K562 (cell line): Measurements from ENCODE around the gene BROX. TPM values are rescaled to one million over a fixed set of nuclear protein-coding genes. Genes with fewer than 3 reads are reported as not detected.

ENCODE experiments used
- FOXJ2 ChIP-seq: fragments of 200-800 bp; sonication (Bioruptor generic); IDR thresholded peaks from 2 replicates; pipeline ENCODE4 v1.6.1; 2016; ENCODE audit warnings: missing genetic modification characterization, missing compliant biosample characterization
- HDAC3 ChIP-seq: fragments of 450-650 bp; IDR thresholded peaks from 2 replicates; pipeline ENCODE4 v1.6.1; 2018; ENCODE audit warnings: borderline replicate concordance, mild to moderate bottlenecking, moderate library complexity; ENCODE audit not compliant: partially characterized antibody
- HMGN3 ChIP-seq: IDR thresholded peaks from 2 replicates; pipeline ENCODE4 v1.6.1; 2011; ENCODE audit warnings: borderline replicate concordance, low read depth, mild to moderate bottlenecking, mixed read lengths, low read length; ENCODE audit not compliant: insufficient read length; ENCODE audit errors: extremely low read depth
- JUND ChIP-seq, 2 experiments: IDR thresholded peaks; 2 replicates in 1 of 2; 3 replicates in 1 of 2; pipeline ENCODE4 v1.6.1; 2011; ENCODE audit warnings: borderline replicate concordance in 2 of 2, low read depth in 2 of 2, low read length in 2 of 2, improper control_type of control experiment in 1 of 2, missing biosample characterization in 1 of 2, missing genetic modification characterization in 1 of 2, missing genetic modification reagents in 1 of 2
- L3MBTL2 ChIP-seq: fragments of 450-650 bp; IDR thresholded peaks from 2 replicates; pipeline ENCODE4 v1.6.1; 2016; ENCODE audit warnings: mild to moderate bottlenecking, moderate library complexity
- MYNN ChIP-seq, 2 experiments: sonication (generic); formaldehyde crosslinking in 1 of 2; IDR thresholded peaks; 2 replicates each; pipeline versions ENCODE4 v1.5.0 to v1.6.1; 2016 to 2020; ENCODE audit warnings: antibody characterized with exemption in 1 of 2, missing genetic modification reagents in 1 of 2
- NFATC3 ChIP-seq: fragments of 450-650 bp; IDR thresholded peaks from 2 replicates; pipeline ENCODE4 v1.6.1; 2017; ENCODE audit warnings: mild to moderate bottlenecking
- PCBP2 ChIP-seq: fragments of 200-400 bp; formaldehyde crosslinking; IDR thresholded peaks from 2 replicates; pipeline ENCODE4 v1.6.1; 2018; ENCODE audit warnings: low read length, low read depth, mild to moderate bottlenecking, moderate library complexity; ENCODE audit not compliant: poor library complexity, severe bottlenecking
- PML ChIP-seq: IDR thresholded peaks from 2 replicates; pipeline ENCODE4 v1.6.1; 2012; ENCODE audit warnings: low read length, inconsistent platforms
- SIX5 ChIP-seq, 2 experiments: IDR thresholded peaks; 2 replicates each; pipeline ENCODE4 v1.6.1; 2011; ENCODE audit warnings: low read length in 2 of 2, borderline replicate concordance in 1 of 2, low read depth in 1 of 2, mild to moderate bottlenecking in 1 of 2, moderate library complexity in 1 of 2; ENCODE audit not compliant: insufficient read depth in 1 of 2
- SMARCA4 ChIP-seq: fragments of 450-650 bp; IDR thresholded peaks from 2 replicates; pipeline ENCODE4 v1.6.1; 2016
- ZNF274 ChIP-seq: IDR thresholded peaks from 2 replicates; pipeline ENCODE4 v1.6.1; 2011; ENCODE audit warnings: low read depth, mild to moderate bottlenecking, low read length, moderate library complexity, borderline replicate concordance
- polyA plus RNA-seq, 8 experiments: library from polyadenylated mRNA; depleted of rRNA in 4 of 8; stranded (reverse) in 5 of 8; unstranded in 3 of 8; fragments of >200 nt; fragmentation: Nextera tagmentation in 2 of 8; fragmentation: Illumina TruSeq in 1 of 8; extraction: Ambion mirVana in 2 of 8; extraction: Trizol in 1 of 8; gene quantifications; 2 replicates each; pipeline versions ENCODE4 v1.2.1 to v1.2.3, GENCODE V29; 2011 to 2014; ENCODE audit warnings: inconsistent platforms in 1 of 8, missing spikeins in 1 of 8
- total RNA-seq, 7 experiments: library from RNA; depleted of rRNA in 6 of 7; stranded (reverse); fragments of >200 nt in 6 of 7; fragmentation: Illumina TruSeq in 2 of 7; extraction: Trizol in 2 of 7; gene quantifications; 2 replicates each; pipeline versions ENCODE4 v1.2.1 to v1.2.3, GENCODE V29; 2011 to 2021; ENCODE audit warnings: low replicate concordance in 1 of 7
- TF ChIP-seq, protein P1 (sequence below): fragments of 450-650 bp; formaldehyde crosslinking; conservative IDR thresholded peaks from 2 replicates; pipeline ENCODE4 v1.4.0; 2022; ENCODE audit warnings: mild to moderate bottlenecking, missing genetic modification characterization
- TF ChIP-seq, protein P2 (sequence below): sonication (generic); formaldehyde crosslinking; IDR thresholded peaks from 2 replicates; pipeline ENCODE4 v1.8.0; 2022; ENCODE audit warnings: missing genetic modification reagents, mild to moderate bottlenecking, borderline replicate concordance
- TF ChIP-seq, protein P3 (sequence below), 2 experiments: fragments of 450-650 bp; conservative IDR thresholded peaks; 2 replicates each; pipeline ENCODE4 v1.6.1; 2017; ENCODE audit warnings: mild to moderate bottlenecking in 2 of 2, moderate library complexity in 2 of 2
- TF ChIP-seq, protein P4 (sequence below): sonication (generic); formaldehyde crosslinking; IDR thresholded peaks from 2 replicates; pipeline ENCODE4 v1.8.0; 2022; ENCODE audit warnings: missing genetic modification reagents, mild to moderate bottlenecking, moderate library complexity, borderline replicate concordance
- TF ChIP-seq, protein P5 (sequence below): fragments of 450-650 bp; IDR thresholded peaks from 2 replicates; pipeline ENCODE4 v1.6.1; 2016; ENCODE audit warnings: mild to moderate bottlenecking

The BROX gene
- total and polyA plus RNA-seq, 9 of the 15 experiments (the other 6 are each of a cell fraction or from before 2014, with no cell fraction given), result 9.4 to 153 (median 45.1) TPM

DNA sequence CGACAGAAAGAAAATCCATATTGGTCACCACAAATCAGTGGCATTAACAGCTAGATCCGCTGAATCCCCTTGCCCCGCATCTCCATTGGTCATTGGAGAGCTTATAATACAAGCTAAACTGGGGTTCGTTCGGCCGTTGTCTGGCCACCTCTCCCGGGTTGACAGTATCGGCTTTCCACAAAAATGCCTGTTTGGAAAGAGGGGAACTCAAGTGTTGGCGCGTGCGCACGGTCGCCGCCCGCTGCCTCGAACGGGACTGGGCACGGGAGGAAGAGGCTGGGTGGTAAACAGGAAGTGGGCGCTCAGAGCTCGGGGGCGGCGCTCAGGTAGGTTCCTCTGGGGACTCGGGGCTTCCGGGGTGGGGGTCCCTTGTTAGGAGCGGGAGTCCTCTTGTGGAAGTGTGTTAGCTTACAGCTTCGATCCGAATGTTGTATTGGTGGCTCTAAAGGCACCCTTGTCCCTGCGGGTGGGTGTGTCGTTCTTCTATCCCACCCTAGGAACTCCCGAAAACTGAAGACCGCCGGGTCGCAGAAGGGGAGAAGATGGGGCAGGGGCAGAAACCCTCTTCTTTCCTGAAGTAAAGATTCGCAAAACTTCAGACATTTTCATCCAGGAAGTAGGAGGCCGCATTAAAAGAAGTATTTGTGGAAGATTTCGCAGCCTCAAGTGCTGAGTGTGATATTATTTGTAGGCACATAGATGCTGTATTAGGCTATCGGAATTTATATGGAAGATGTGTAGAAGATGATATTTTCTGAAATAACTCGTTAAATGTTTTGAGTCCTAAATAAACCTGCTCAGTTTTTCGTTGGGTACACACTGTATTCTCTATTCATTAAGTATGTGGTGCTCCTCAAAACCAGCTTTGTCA is 962 bp downstream of the BROX start (continued):
- TF ChIP-seq PCBP2 (no peak), NFATC3 (peak; percentile 15; the same call in 1 of the 2 replicates), SMARCA4 (0 out of 2 replicates have a peak, but pooled peaks have one; percentile 18), SIX5 (IDR thresholded peaks at IDR 0.05; ENCODE audit: borderline replicate concordance in 1 of 2, insufficient read depth in 1 of 2, low read depth in 1 of 2, low read length in 2 of 2) (0 out of 4 replicates have a peak, but pooled peaks of 1 of the 2 experiments have one; percentile 4), L3MBTL2 (peak; percentile 84), ZNF274 (no peak), HDAC3 (peak; percentile 10), MYNN (IDR thresholded peaks at IDR 0.05) (peak; percentile 61; the same call in 1 of the 2 replicates), MYNN (CRISPR knock-in tag; IDR thresholded peaks at IDR 0.05) (no peak), PML (peak; percentile 68), FOXJ2 (tag) (peak; percentile 86), HMGN3 (peak; percentile 65), JUND (IDR thresholded peaks at IDR 0.05; ENCODE audit: borderline replicate concordance, low read depth, low read length) (peak; percentile 68), JUND (tag; IDR thresholded peaks at IDR 0.05; ENCODE audit: borderline replicate concordance, low read depth, low read length) (no peak; the same call in 2 of the 3 replicates)
- TF ChIP-seq, protein P1, sequence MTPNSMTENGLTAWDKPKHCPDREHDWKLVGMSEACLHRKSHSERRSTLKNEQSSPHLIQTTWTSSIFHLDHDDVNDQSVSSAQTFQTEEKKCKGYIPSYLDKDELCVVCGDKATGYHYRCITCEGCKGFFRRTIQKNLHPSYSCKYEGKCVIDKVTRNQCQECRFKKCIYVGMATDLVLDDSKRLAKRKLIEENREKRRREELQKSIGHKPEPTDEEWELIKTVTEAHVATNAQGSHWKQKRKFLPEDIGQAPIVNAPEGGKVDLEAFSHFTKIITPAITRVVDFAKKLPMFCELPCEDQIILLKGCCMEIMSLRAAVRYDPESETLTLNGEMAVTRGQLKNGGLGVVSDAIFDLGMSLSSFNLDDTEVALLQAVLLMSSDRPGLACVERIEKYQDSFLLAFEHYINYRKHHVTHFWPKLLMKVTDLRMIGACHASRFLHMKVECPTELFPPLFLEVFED (CRISPR knock-in tag), result 0 out of 2 replicates have a peak, but pooled peaks have one; percentile 40
- TF ChIP-seq, protein P2, sequence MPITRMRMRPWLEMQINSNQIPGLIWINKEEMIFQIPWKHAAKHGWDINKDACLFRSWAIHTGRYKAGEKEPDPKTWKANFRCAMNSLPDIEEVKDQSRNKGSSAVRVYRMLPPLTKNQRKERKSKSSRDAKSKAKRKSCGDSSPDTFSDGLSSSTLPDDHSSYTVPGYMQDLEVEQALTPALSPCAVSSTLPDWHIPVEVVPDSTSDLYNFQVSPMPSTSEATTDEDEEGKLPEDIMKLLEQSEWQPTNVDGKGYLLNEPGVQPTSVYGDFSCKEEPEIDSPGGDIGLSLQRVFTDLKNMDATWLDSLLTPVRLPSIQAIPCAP (CRISPR knock-in tag), result 0 out of 2 replicates have a peak, but pooled peaks have one; percentile 22
- TF ChIP-seq, protein P3, sequence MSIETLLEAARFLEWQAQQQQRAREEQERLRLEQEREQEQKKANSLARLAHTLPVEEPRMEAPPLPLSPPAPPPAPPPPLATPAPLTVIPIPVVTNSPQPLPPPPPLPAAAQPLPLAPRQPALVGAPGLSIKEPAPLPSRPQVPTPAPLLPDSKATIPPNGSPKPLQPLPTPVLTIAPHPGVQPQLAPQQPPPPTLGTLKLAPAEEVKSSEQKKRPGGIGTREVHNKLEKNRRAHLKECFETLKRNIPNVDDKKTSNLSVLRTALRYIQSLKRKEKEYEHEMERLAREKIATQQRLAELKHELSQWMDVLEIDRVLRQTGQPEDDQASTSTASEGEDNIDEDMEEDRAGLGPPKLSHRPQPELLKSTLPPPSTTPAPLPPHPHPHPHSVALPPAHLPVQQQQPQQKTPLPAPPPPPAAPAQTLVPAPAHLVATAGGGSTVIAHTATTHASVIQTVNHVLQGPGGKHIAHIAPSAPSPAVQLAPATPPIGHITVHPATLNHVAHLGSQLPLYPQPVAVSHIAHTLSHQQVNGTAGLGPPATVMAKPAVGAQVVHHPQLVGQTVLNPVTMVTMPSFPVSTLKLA (conservative IDR thresholded peaks at IDR 0.05), result peak; percentile 82 to 84
- TF ChIP-seq, protein P4, sequence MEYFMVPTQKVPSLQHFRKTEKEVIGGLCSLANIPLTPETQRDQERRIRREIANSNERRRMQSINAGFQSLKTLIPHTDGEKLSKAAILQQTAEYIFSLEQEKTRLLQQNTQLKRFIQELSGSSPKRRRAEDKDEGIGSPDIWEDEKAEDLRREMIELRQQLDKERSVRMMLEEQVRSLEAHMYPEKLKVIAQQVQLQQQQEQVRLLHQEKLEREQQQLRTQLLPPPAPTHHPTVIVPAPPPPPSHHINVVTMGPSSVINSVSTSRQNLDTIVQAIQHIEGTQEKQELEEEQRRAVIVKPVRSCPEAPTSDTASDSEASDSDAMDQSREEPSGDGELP (CRISPR knock-in tag), result peak; percentile 63; the same call in 1 of the 2 replicates
- TF ChIP-seq, protein P5, sequence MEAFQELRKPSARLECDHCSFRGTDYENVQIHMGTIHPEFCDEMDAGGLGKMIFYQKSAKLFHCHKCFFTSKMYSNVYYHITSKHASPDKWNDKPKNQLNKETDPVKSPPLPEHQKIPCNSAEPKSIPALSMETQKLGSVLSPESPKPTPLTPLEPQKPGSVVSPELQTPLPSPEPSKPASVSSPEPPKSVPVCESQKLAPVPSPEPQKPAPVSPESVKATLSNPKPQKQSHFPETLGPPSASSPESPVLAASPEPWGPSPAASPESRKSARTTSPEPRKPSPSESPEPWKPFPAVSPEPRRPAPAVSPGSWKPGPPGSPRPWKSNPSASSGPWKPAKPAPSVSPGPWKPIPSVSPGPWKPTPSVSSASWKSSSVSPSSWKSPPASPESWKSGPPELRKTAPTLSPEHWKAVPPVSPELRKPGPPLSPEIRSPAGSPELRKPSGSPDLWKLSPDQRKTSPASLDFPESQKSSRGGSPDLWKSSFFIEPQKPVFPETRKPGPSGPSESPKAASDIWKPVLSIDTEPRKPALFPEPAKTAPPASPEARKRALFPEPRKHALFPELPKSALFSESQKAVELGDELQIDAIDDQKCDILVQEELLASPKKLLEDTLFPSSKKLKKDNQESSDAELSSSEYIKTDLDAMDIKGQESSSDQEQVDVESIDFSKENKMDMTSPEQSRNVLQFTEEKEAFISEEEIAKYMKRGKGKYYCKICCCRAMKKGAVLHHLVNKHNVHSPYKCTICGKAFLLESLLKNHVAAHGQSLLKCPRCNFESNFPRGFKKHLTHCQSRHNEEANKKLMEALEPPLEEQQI, result no peak
